SK-N-SH (cell line): ENCODE data around the gene SLC15A1. TPM values are rescaled to one million over a fixed set of nuclear protein-coding genes. Genes with fewer than 3 reads are reported as not detected.

ENCODE experiments used
- CTCF ChIA-PET: fragments of 300-600, 350-600 bp; formaldehyde crosslinking; extraction: SDS; loops from one replicate; lab custom pipeline; 2021; lab: Yijun Ruan, JAX
- POLR2A ChIA-PET: fragments of 350-600 bp; sonication (Branson Sonifier 250); formaldehyde crosslinking; extraction: SDS; loops from one replicate; lab custom pipeline; 2020; ENCODE audit warnings: antibody characterized with exemption, inconsistent platforms; lab: Yijun Ruan, JAX
- DNase-seq: peaks from one replicate; pipeline ENCODE4 v3.0.0; 2012
- H2AFZ ChIP-seq: fragments of 200-600 bp; sonication (generic); 2 replicates; pipeline ENCODE4 v1.8.1; 2016; ENCODE audit warnings: antibody characterized with exemption, mild to moderate bottlenecking, low read depth
- H3F3A ChIP-seq: fragments of 200-600 bp; sonication (generic); replicated peaks from 2 replicates; pipeline ENCODE3; 2016; ENCODE audit warnings: antibody characterized with exemption, mild to moderate bottlenecking; ENCODE audit not compliant: insufficient read depth
- H3K27ac ChIP-seq, 2 experiments: fragments of 200-500 bp in 1 of 2; fragments of 200-600 bp in 1 of 2; sonication (Bioruptor generic) in 1 of 2; sonication (generic), shearing (Covaris generic) in 1 of 2; 2 replicates each; pipeline versions ENCODE4 v1.5.1 to v1.6.1; 2014 to 2016; ENCODE audit warnings: low read depth in 2 of 2, inconsistent platforms in 1 of 2, low read length in 1 of 2, mild to moderate bottlenecking in 1 of 2, mixed read lengths in 1 of 2
- H3K27me3 ChIP-seq: fragments of 200-600 bp; sonication (generic), shearing (Covaris generic); 2 replicates; pipeline ENCODE4 v1.6.1; 2016; ENCODE audit warnings: mixed run types; ENCODE audit not compliant: insufficient read depth
- H3K36me3 ChIP-seq, 2 experiments: fragments of 200-500 bp in 1 of 2; fragments of 200-600 bp in 1 of 2; sonication (Bioruptor generic) in 1 of 2; sonication (generic) in 1 of 2; replicated peaks in 1 of 2; 2 replicates each; pipeline versions ENCODE3 to v1.5.1; 2014 to 2016; ENCODE audit warnings: low read length in 1 of 2, mild to moderate bottlenecking in 1 of 2; ENCODE audit not compliant: insufficient read depth in 2 of 2, control insufficient read depth in 1 of 2
- H3K4me1 ChIP-seq, 2 experiments: fragments of 200-500 bp in 1 of 2; fragments of 200-600 bp in 1 of 2; sonication (Bioruptor generic) in 1 of 2; sonication (generic), shearing (Covaris generic) in 1 of 2; 2 replicates each; pipeline versions ENCODE4 v1.5.1 to v1.6.1; 2014 to 2016; ENCODE audit warnings: low read depth in 1 of 2, low read length in 1 of 2, mixed run types in 1 of 2; ENCODE audit not compliant: insufficient read depth in 2 of 2, control insufficient read depth in 1 of 2
- H3K4me2 ChIP-seq: fragments of 200-600 bp; sonication (generic), shearing (Covaris generic); 2 replicates; pipeline ENCODE4 v1.6.1; 2017; ENCODE audit warnings: mixed run types
- H3K4me3 ChIP-seq, 2 experiments: fragments of 200-500 bp in 1 of 2; fragments of 200-600 bp in 1 of 2; sonication (Bioruptor generic) in 1 of 2; sonication (generic), shearing (Covaris generic) in 1 of 2; 2 replicates each; pipeline versions ENCODE4 v1.5.1 to v1.8.1; 2014 to 2016; ENCODE audit warnings: low read depth in 2 of 2, inconsistent platforms in 1 of 2, low read length in 1 of 2, mild to moderate bottlenecking in 1 of 2, mixed read lengths in 1 of 2, moderate library complexity in 1 of 2
- H3K79me2 ChIP-seq: fragments of 200-600 bp; sonication (generic); 2 replicates; pipeline ENCODE4 v1.8.1; 2017; ENCODE audit warnings: mild to moderate bottlenecking; ENCODE audit not compliant: insufficient read depth
- H3K9ac ChIP-seq: fragments of 200-600 bp; sonication (generic); 2 replicates; pipeline ENCODE4 v1.6.1; 2017; ENCODE audit warnings: mixed run types
- H3K9me2 ChIP-seq: fragments of 200-600 bp; sonication (generic); 2 replicates; pipeline ENCODE4 v1.6.1; 2017; ENCODE audit warnings: mixed run types
- H3K9me3 ChIP-seq: fragments of 200-600 bp; sonication (generic); 2 replicates; pipeline ENCODE4 v1.6.1; 2017; ENCODE audit warnings: mixed run types, mild to moderate bottlenecking, moderate library complexity
- H4K20me1 ChIP-seq: fragments of 200-600 bp; sonication (generic); 2 replicates; pipeline ENCODE4 v1.6.1; 2017; ENCODE audit warnings: mild to moderate bottlenecking, mixed run types; ENCODE audit not compliant: insufficient read depth
- ELF1 ChIP-seq: IDR thresholded peaks from 2 replicates; pipeline ENCODE4 v1.4.0; 2012
- EP300 ChIP-seq, 2 experiments: IDR thresholded peaks; 2 replicates each; pipeline versions ENCODE4 v1.4.0 to v1.6.1; 2012; ENCODE audit warnings: borderline replicate concordance in 1 of 2, low read depth in 1 of 2, low read length in 1 of 2
- EZH2phosphoT487 ChIP-seq: fragments of 200-600 bp; sonication (generic); IDR thresholded peaks from 2 replicates; pipeline ENCODE4 v1.6.1; 2017; ENCODE audit warnings: low read depth, mixed run types, mild to moderate bottlenecking, antibody characterized with exemption, moderate library complexity, borderline replicate concordance
- JUND ChIP-seq: IDR thresholded peaks from 2 replicates; pipeline ENCODE4 v1.4.0; 2012
- MEF2A ChIP-seq: IDR thresholded peaks from 2 replicates; pipeline ENCODE4 v1.4.0; 2012; ENCODE audit warnings: low read depth, borderline replicate concordance
- MXI1 ChIP-seq: IDR thresholded peaks from 2 replicates; pipeline ENCODE4 v1.6.1; 2012; ENCODE audit warnings: mild to moderate bottlenecking, low read depth, low read length, improper control_type of control experiment
- RXRA ChIP-seq: IDR thresholded peaks from 2 replicates; pipeline ENCODE4 v1.4.0; 2012; ENCODE audit warnings: low read depth, mild to moderate bottlenecking, borderline replicate concordance
- SIN3A ChIP-seq: IDR thresholded peaks from 2 replicates; pipeline ENCODE4 v1.6.1; 2012; ENCODE audit warnings: low read depth, mild to moderate bottlenecking, low read length, moderate library complexity, borderline replicate concordance
- SMC3 ChIP-seq: IDR thresholded peaks from 2 replicates; pipeline ENCODE4 v1.6.1; 2012; ENCODE audit warnings: low read depth, low read length, improper control_type of control experiment
- TCF12 ChIP-seq: IDR thresholded peaks from 2 replicates; pipeline ENCODE4 v1.4.0; 2012
- TEAD4 ChIP-seq: IDR thresholded peaks from 2 replicates; pipeline ENCODE4 v1.4.0; 2012; ENCODE audit warnings: mild to moderate bottlenecking, borderline replicate concordance; ENCODE audit not compliant: insufficient read depth
- YY1 ChIP-seq: IDR thresholded peaks from 2 replicates; pipeline ENCODE4 v1.4.0; 2012; ENCODE audit warnings: low read depth, mild to moderate bottlenecking
- WGBS: methylation state at CpG from one replicate; pipeline ENCODE4 v1.1.6; 2017; ENCODE audit warnings: low lambda C conversion rate; 5-methylcytosine and 5-hydroxymethylcytosine counted together
- polyA plus RNA-seq, 3 experiments: library from polyadenylated mRNA; depleted of rRNA; stranded (reverse); fragments of >200 nt; gene quantifications; 2 replicates each; pipeline ENCODE4 v1.2.3, GENCODE V29; 2012
- TF ChIP-seq, protein P1 (sequence below): fragments of 200-600 bp; sonication (generic); IDR thresholded peaks from 2 replicates; pipeline ENCODE4 v1.6.1; 2017; ENCODE audit warnings: antibody characterized with exemption, mild to moderate bottlenecking, moderate library complexity
- TF ChIP-seq, protein P2 (sequence below): IDR thresholded peaks from 2 replicates; pipeline ENCODE4; 2012
- TF ChIP-seq, protein P3 (sequence below): fragments of 150-350 bp; IDR thresholded peaks from 2 replicates; pipeline ENCODE4 v1.6.1; 2017; ENCODE audit warnings: antibody characterized with exemption, low read length, low read depth, borderline replicate concordance
- TF ChIP-seq, protein P4 (sequence below): IDR thresholded peaks from 2 replicates; pipeline ENCODE4 v1.4.0; 2012; ENCODE audit warnings: low read depth, borderline replicate concordance
- TF ChIP-seq, protein P5 (sequence below): IDR thresholded peaks from 2 replicates; pipeline ENCODE4 v1.4.0; 2012; ENCODE audit warnings: low read depth, borderline replicate concordance

The SLC15A1 gene
- polyA plus RNA-seq, 1 of the 3 experiments (the other 2 are of a cell fraction): not detected

DNA sequence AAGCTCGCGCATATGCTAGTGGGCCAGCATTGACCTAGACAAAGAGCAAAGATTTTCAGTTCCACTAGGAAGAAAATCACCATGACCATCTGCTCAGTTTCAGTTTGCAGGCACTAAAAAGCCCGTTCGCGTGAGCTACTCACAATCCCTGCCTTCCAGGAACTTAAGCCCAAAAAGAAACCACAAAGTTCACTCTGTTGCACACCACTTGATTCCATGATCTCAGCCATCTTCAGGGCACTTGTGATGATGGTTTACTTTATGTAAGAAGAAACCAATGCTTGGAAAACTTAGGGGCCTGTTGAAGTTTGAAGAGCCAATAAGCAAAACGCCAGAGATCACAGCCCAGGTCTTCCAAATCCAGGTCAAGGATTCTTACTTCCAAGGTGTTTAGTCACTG is 45.0 kb upstream of the SLC15A1 start:
- 98% methylated on average over 6 of the region's 6 CpGs for WGBS
- H3K27me3 ChIP-seq: no peaks in the 10 kb centered on the region
- no peaks in the 10 kb centered on the region for H4K20me1 ChIP-seq
- no peak overlapping the region for H3K27ac ChIP-seq
- H3K9me2 ChIP-seq: no peaks in the 10 kb centered on the region
- TF ChIP-seq RXRA (no peak), MXI1 (no peak), ELF1 (no peak), SMC3 (no peak), TCF12 (no peak)
- TF ChIP-seq, protein P1, sequence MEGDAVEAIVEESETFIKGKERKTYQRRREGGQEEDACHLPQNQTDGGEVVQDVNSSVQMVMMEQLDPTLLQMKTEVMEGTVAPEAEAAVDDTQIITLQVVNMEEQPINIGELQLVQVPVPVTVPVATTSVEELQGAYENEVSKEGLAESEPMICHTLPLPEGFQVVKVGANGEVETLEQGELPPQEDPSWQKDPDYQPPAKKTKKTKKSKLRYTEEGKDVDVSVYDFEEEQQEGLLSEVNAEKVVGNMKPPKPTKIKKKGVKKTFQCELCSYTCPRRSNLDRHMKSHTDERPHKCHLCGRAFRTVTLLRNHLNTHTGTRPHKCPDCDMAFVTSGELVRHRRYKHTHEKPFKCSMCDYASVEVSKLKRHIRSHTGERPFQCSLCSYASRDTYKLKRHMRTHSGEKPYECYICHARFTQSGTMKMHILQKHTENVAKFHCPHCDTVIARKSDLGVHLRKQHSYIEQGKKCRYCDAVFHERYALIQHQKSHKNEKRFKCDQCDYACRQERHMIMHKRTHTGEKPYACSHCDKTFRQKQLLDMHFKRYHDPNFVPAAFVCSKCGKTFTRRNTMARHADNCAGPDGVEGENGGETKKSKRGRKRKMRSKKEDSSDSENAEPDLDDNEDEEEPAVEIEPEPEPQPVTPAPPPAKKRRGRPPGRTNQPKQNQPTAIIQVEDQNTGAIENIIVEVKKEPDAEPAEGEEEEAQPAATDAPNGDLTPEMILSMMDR: no peak
- TF ChIP-seq, protein P2, sequence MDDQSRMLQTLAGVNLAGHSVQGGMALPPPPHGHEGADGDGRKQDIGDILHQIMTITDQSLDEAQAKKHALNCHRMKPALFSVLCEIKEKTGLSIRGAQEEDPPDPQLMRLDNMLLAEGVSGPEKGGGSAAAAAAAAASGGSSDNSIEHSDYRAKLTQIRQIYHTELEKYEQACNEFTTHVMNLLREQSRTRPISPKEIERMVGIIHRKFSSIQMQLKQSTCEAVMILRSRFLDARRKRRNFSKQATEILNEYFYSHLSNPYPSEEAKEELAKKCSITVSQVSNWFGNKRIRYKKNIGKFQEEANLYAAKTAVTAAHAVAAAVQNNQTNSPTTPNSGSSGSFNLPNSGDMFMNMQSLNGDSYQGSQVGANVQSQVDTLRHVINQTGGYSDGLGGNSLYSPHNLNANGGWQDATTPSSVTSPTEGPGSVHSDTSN: no peak
- TF ChIP-seq, all 33 proteins: peak for 0
- Histone ChIP-seq H3K79me2 (no peaks in the 10 kb centered on the region), H3K4me1 (peaks cover 0 to 26% of the 10 kb centered on the region in 2 experiments; a peak in 2 of 4 replicates), H3K4me3 (no peak overlapping the region), H3K36me3 (peaks cover 0 to 13% of the 10 kb centered on the region in 2 experiments), H2AFZ (no peak overlapping the region), H3K9me3 (no peaks in the 10 kb centered on the region), H3K4me2 (no peak overlapping the region), H3F3A (no peaks in the 10 kb centered on the region), H3K9ac (no peak overlapping the region)
- ChIA-PET POLR2A (no interaction called here), CTCF (interaction anchor here (1.0 to 1.6 kb wide), 2 partner anchors 25 to 38 kb away, joined by 3 to 5 read pairs; no protein-coding TSS in a partner anchor)
- no peak for DNase-seq

DNA sequence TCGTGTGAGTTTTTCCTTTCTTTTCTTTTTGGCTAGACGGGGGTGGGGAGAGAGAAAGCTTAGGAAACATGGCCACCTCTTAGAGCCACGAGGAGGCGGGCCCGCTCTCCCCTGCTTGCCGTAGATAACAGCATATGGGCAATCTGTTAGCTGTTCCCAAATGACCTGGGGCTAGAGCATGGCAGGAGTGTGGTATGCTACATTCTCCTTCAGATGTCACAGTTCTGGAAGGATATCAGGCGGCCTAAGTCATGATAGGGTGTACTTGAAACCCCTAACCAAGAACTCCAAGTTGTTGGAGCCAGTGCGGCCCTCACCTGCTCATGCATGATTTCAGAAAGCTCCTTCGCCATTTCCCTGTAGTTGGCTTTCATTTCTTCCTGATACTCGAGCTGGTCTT is 44.3 kb upstream of the SLC15A1 start:
- 91% methylated on average over 10 of the region's 10 CpGs for WGBS
- TF ChIP-seq SIN3A (no peak), TEAD4 (no peak), EZH2phosphoT487 (no peak), YY1 (no peak), JUND (no peak), EP300 (IDR thresholded peaks at IDR 0.05; ENCODE audit: borderline replicate concordance in 1 of 2, low read depth in 1 of 2, low read length in 1 of 2) (no peak), MEF2A (no peak)
- TF ChIP-seq, protein P3, sequence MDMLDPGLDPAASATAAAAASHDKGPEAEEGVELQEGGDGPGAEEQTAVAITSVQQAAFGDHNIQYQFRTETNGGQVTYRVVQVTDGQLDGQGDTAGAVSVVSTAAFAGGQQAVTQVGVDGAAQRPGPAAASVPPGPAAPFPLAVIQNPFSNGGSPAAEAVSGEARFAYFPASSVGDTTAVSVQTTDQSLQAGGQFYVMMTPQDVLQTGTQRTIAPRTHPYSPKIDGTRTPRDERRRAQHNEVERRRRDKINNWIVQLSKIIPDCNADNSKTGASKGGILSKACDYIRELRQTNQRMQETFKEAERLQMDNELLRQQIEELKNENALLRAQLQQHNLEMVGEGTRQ: no peak
- TF ChIP-seq, protein P1: no peak
- TF ChIP-seq, protein P4, sequence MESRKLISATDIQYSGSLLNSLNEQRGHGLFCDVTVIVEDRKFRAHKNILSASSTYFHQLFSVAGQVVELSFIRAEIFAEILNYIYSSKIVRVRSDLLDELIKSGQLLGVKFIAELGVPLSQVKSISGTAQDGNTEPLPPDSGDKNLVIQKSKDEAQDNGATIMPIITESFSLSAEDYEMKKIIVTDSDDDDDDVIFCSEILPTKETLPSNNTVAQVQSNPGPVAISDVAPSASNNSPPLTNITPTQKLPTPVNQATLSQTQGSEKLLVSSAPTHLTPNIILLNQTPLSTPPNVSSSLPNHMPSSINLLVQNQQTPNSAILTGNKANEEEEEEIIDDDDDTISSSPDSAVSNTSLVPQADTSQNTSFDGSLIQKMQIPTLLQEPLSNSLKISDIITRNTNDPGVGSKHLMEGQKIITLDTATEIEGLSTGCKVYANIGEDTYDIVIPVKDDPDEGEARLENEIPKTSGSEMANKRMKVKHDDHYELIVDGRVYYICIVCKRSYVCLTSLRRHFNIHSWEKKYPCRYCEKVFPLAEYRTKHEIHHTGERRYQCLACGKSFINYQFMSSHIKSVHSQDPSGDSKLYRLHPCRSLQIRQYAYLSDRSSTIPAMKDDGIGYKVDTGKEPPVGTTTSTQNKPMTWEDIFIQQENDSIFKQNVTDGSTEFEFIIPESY: no peak
- TF ChIP-seq, protein P5, sequence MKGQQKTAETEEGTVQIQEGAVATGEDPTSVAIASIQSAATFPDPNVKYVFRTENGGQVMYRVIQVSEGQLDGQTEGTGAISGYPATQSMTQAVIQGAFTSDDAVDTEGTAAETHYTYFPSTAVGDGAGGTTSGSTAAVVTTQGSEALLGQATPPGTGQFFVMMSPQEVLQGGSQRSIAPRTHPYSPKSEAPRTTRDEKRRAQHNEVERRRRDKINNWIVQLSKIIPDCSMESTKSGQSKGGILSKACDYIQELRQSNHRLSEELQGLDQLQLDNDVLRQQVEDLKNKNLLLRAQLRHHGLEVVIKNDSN: no peak
- TF ChIP-seq, protein P2: no peak

More for the DNA sequence above, 44.3 kb upstream of the SLC15A1 start:
- Histone ChIP-seq H3K9me3 (no peaks in the 10 kb centered on the region), H3F3A (no peaks in the 10 kb centered on the region), H3K4me1 (peaks cover 0 to 19% of the 10 kb centered on the region in 2 experiments; a peak in 2 of 4 replicates), H3K9me2 (no peaks in the 10 kb centered on the region), H3K36me3 (peaks cover 0 to 13% of the 10 kb centered on the region in 2 experiments), H3K9ac (no peak overlapping the region), H2AFZ (no peak overlapping the region), H3K4me2 (no peak overlapping the region), H3K27ac (no peak overlapping the region), H3K27me3 (no peaks in the 10 kb centered on the region), H3K4me3 (no peak overlapping the region), H4K20me1 (no peaks in the 10 kb centered on the region), H3K79me2 (no peaks in the 10 kb centered on the region)
- POLR2A ChIA-PET: no interaction called here
- peak; percentile 41 for DNase-seq
- CTCF ChIA-PET: no interaction called here
